ENCODE measurements around the gene SPAG7.
"Not testable (repeated sequence)": the region's sequence is repeated elsewhere in the genome, so short reads cannot be mapped to it uniquely, and the experiment has no call there.

The SPAG7 gene

DNA sequence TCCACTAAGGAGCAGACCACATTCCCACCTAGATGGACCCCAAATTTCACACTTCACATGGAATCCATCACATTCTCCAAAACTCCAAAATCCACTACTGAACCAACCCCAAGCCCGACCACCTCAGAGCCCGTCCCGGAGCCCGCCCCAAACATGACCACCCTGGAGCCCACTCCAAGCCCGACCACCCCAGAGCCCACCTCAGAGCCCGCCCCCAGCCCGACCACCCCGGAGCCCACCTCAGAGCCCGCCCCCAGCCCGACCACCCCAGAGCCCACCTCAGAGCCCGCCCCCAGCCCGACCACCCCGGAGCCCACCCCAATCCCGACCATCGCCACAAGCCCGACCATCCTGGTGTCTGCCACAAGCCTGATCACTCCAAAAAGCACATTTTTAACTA, 34.0 kb downstream of the SPAG7 start:
- no peak overlapping the region for H3K4me3 ChIP-seq (ENCODE audit: low read depth, low read length)
- no peak for DNase-seq (ENCODE audit: low read depth, low spot score)
- TF ChIP-seq, protein P1, sequence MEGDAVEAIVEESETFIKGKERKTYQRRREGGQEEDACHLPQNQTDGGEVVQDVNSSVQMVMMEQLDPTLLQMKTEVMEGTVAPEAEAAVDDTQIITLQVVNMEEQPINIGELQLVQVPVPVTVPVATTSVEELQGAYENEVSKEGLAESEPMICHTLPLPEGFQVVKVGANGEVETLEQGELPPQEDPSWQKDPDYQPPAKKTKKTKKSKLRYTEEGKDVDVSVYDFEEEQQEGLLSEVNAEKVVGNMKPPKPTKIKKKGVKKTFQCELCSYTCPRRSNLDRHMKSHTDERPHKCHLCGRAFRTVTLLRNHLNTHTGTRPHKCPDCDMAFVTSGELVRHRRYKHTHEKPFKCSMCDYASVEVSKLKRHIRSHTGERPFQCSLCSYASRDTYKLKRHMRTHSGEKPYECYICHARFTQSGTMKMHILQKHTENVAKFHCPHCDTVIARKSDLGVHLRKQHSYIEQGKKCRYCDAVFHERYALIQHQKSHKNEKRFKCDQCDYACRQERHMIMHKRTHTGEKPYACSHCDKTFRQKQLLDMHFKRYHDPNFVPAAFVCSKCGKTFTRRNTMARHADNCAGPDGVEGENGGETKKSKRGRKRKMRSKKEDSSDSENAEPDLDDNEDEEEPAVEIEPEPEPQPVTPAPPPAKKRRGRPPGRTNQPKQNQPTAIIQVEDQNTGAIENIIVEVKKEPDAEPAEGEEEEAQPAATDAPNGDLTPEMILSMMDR (IDR thresholded peaks at IDR 0.05; ENCODE audit: low read depth, low read length) = no peak
- in situ Hi-C loops (cut with HindIII; ENCODE audit: low sequenced_read_pairs) = no loop called here

DNA sequence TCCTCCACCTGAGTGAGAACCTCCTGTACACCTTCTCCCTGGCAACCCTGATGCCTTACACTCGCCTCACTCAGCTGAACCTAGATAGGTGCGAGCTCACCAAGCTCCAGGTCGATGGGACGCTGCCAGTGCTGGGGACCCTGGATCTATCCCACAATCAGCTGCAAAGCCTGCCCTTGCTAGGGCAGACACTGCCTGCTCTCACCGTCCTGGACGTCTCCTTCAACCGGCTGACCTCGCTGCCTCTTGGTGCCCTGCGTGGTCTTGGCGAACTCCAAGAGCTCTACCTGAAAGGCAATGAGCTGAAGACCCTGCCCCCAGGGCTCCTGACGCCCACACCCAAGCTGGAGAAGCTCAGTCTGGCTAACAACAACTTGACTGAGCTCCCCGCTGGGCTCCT, 34.9 kb downstream of the SPAG7 start:
- TF ChIP-seq, protein P1 (IDR thresholded peaks at IDR 0.05; ENCODE audit: low read depth, low read length) = no peak

DNA sequence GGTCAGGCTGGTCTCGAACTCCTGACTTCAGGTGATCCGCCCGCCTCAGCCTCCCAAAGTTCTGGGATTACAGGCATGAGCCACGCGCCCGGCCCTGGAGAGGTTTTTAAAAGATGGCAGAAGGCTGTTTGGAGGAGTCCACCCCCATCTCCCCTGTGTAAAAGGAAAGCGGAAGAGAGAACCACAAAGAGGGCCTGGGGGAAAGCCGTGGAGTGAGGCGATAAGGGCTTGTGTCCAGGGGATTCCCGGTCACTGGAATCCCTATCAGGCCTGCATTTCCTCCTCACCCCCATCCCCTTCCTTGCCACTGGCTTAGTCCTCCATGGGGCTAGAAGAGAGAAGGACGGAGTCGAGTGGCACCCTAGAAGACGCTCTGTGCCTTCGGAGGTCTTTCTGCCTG, 35.7 kb downstream of the SPAG7 start, which contains the start of gene GP1BA:
TSS of gene GP1BA (plus strand) at position 315 of the 400 bp plus-strand sequence. CDS start 328 bp downstream, outside the sequence.
- no peak within 1 kb of the TSS for H3K4me3 ChIP-seq (ENCODE audit: low read depth, low read length)
- DNase-seq (ENCODE audit: low read depth, low spot score) = no peak
- in situ Hi-C loops (cut with HindIII; ENCODE audit: low sequenced_read_pairs) = no loop called here
- TF ChIP-seq, protein P1 (IDR thresholded peaks at IDR 0.05; ENCODE audit: low read depth, low read length) = no peak

More for the DNA sequence above, 34.9 kb downstream of the SPAG7 start:
- no peak overlapping the region for H3K4me3 ChIP-seq (ENCODE audit: low read depth, low read length)
- in situ Hi-C loops (cut with HindIII; ENCODE audit: low sequenced_read_pairs) = no loop called here
- DNase-seq (ENCODE audit: low read depth, low spot score) = no peak

DNA sequence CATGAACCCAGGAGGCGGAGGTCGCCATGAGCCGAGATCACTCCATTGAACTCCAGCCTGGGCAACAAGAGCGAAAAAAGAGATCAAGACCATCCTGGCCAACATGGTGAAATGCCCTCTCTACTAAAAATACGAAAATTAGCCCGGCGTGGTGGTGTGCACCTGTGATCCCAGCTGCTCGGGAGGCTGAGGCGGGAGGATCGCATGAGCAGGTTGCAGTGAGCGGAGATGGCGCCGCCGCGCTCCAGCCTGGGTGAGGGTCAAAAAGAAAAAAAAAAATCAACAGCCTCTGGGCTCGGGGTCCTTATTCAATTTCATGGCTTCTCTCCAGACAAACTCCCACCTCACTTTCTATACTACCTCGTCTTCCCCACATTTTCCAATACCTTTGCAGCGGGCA, 38.7 kb downstream of the SPAG7 start:
- in situ Hi-C loops (cut with HindIII; ENCODE audit: low sequenced_read_pairs) = no loop called here
- H3K4me3 ChIP-seq (ENCODE audit: low read depth, low read length) = no peak overlapping the region
- no peak for DNase-seq (ENCODE audit: low read depth, low spot score)
- TF ChIP-seq, protein P1 (IDR thresholded peaks at IDR 0.05; ENCODE audit: low read depth, low read length) = no peak

DNA sequence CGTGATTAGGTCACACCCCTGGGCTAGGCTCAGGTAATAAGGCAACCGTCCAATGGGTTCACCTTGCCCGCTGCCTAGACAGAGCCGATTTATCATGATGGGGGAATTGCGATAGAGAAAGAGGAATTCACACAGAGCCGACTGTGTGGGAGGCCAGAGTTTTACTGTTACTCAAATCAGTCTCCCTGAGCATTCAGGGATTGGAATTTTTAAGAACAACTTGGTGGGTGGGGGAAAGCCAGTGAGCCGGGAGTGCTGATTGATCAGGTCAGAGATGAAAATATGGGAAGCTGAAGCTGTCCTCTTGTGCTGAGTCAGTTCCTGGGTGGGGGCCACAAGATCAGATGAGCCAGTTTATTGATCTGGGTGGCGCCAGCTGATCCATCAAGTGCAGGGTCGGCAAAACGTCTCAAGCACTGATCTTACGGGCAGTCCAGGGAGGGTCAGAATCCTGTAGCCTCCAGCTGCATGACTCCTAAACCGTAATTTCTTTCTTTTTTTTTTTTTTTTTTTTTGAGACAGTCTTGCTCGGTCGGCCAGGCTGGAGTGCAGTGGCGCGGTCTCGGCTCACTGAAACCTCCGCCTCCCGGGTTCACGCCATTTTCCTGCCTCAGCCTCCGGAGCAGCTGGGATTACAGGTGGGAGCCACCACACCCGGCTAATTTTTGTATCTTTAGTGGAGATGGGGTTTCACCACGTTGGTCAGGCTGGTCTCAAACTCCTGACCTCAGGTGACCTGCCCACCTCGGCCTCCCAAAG, 40.9 kb downstream of the SPAG7 start:
- in situ Hi-C loops (cut with HindIII; ENCODE audit: low sequenced_read_pairs); H3K4me3 ChIP-seq (ENCODE audit: low read depth, low read length); DNase-seq (ENCODE audit: low read depth, low spot score): not testable (repeated sequence)

DNA sequence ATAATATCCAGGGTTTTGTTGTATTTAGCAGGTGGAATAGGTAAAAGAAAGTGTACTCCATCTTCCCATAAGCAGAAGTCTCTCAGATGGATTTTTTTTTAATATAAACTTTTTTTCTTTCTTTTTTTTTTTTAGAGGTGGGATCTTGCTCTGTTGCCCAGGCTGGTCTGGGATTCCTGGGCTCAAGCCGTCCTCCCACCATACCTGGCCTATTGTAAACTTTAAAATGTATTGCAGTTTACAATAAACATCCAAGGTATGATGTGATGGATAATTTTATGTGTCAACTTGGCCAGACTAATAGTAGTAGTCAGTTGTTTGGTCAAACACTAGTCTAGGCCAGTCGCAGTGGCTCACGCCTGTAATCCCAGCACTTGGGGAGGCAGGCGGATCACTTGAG, 46.3 kb downstream of the SPAG7 start:
- TF ChIP-seq, protein P1 (IDR thresholded peaks at IDR 0.05; ENCODE audit: low read depth, low read length) = no peak

DNA sequence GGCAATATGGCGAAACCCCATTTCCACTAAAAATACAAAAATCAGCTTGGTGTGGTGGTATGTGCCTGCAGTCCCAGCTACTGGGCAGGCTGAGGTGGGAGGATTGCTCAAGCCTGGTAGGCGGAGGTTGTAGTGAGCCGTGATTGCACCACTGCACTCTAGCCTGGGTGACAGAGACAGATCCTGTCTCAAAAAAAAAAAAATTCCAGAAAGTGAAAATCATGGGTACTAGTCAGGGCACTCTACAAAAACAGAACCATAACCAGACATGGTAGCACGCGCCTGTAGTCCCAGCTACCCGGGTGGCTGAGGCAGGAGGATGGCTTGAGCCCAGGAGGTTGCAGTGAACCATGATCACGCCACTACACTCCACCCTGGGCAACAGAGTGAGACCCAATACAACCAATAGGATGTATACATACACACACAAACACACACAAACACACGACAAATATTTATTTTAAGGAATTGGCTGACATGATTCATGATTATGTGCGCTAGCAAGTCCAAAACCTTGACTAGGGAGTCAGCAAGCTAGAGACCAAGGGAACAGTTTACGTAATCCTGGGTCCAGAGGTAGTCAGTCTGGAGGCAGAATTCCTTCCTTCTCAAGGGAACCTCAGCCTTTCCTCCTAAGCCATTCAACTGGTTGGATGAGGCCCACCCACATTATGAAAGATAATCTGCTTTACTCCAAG, 47.1 kb downstream of the SPAG7 start:
- TF ChIP-seq, protein P1 (IDR thresholded peaks at IDR 0.05; ENCODE audit: low read depth, low read length) = no peak
- in situ Hi-C loops (cut with HindIII; ENCODE audit: low sequenced_read_pairs) = no loop called here
- DNase-seq (ENCODE audit: low read depth, low spot score) = no peak

More for the DNA sequence above, 46.3 kb downstream of the SPAG7 start:
- DNase-seq (ENCODE audit: low read depth, low spot score) = no peak
- no peak overlapping the region for H3K4me3 ChIP-seq (ENCODE audit: low read depth, low read length)
- in situ Hi-C loops (cut with HindIII; ENCODE audit: low sequenced_read_pairs) = no loop called here

More for the DNA sequence above, 47.1 kb downstream of the SPAG7 start:
- no peak overlapping the region for H3K4me3 ChIP-seq (ENCODE audit: low read depth, low read length)
